LNCaP clone FGC (cell line): Measurements from ENCODE around the gene TJP1.
"Not testable (repeated sequence)": the region's sequence is repeated elsewhere in the genome, so short reads cannot be mapped to it uniquely, and the experiment has no call there.

Source experiments
- DNase-seq: peaks from one replicate; pipeline ENCODE4 v3.0.0-alpha.2; 2011; ENCODE audit warnings: low read depth
- H3K4me3 ChIP-seq: 2 replicates; pipeline ENCODE4 v1.5.1; 2011; ENCODE audit warnings: mild to moderate bottlenecking, low read depth, low read length, control low read depth
- TF ChIP-seq, protein P1 (sequence below): IDR thresholded peaks from 2 replicates; pipeline ENCODE4 v1.5.1; 2012; ENCODE audit warnings: mild to moderate bottlenecking; ENCODE audit not compliant: control insufficient read depth, insufficient read depth; ENCODE audit errors: extremely low read depth

TJP1 gene

DNA sequence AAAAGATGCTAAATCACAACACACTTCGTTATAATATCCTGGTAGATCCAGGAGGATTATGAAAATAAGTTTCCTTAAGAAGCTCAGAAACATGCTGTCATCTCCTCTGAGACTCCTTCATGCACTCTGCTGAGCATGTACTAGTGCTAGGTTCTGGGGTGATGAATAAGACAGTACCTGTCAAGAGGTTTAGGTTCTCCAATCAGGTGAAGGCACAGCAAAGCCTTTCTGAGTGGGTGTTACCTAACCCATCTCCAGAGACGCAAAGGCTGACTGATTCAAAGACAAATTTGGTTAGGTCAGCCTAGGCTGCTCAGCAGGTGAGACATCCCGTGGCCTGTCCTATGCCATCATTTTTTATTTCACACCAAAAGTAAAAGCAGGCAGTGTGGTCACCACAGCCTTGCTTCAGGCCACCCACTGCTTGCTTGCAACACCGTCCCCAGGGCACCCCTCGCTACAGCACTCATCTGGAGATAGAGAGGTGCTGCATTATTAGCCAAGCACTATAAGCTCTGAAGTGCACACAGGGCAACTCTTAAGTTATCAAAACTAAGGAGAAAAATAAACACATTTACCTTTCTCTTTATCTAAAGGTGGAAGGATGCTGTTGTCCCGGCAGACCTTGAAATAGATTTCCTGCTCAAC lies 117.2 kb downstream of the TJP1 start:
- TF ChIP-seq, protein P1, sequence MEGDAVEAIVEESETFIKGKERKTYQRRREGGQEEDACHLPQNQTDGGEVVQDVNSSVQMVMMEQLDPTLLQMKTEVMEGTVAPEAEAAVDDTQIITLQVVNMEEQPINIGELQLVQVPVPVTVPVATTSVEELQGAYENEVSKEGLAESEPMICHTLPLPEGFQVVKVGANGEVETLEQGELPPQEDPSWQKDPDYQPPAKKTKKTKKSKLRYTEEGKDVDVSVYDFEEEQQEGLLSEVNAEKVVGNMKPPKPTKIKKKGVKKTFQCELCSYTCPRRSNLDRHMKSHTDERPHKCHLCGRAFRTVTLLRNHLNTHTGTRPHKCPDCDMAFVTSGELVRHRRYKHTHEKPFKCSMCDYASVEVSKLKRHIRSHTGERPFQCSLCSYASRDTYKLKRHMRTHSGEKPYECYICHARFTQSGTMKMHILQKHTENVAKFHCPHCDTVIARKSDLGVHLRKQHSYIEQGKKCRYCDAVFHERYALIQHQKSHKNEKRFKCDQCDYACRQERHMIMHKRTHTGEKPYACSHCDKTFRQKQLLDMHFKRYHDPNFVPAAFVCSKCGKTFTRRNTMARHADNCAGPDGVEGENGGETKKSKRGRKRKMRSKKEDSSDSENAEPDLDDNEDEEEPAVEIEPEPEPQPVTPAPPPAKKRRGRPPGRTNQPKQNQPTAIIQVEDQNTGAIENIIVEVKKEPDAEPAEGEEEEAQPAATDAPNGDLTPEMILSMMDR = no peak
- DNase-seq = no peak
- H3K4me3 ChIP-seq = no peak overlapping the region

DNA sequence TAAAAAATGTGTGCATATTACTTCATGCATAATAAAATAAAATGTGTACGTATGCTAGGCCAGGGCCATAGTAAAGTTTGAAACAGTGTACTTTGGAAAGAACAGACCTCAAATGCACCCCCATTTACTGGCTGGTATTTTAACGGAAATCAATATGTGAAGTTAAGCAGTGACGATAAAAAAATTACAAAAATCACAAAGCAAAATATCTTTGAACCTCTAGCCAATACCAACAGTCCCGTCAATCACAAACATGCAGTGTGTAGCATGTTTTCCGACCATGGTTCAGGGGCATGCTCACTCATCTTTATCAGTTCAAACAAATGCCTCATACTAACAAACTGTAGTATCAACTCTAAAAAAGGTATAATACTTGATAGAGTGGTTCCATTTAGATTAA lies 121.1 kb downstream of the TJP1 start:
- TF ChIP-seq, protein P1 = no peak
- DNase-seq = no peak
- H3K4me3 ChIP-seq = no peak overlapping the region

DNA sequence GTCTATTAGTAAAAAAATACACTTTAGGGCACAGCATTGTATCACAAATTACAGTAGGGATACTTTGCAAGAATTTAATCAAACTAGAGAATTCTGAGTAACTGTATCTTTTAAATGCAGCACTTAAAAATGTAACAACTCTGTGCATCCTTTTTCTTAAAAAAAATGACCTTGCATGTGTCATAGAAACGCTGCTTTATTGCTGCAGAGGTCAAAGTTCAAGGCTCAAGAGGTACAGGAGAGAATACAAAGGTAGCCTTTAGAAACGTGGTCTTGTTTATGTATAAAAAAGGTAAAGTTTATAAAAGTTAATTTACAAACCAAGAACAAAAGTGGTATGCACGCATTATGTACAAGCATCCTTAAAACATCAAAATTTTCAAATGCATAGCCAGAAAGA lies 122.0 kb downstream of the TJP1 start:
- no peak for DNase-seq
- TF ChIP-seq, protein P1 = no peak
- H3K4me3 ChIP-seq = no peak overlapping the region

DNA sequence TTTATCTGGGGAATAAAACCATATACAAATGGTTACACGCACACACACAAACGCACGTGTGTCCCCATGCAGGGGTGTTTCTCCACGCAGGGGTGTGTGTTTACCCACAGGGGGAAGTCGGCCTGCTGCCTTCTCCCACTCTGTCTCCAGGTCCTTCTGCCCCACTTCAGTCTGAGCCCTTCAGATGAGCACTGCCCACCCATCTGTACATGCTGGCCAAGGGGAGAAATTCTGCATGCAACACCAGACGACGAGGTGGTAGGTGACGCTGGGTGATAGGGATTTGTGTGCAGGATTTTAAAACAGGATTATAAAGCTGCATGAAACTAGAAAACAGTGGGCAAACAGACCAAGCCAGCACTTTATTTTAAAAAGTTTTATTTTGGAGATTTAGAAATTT lies 122.5 kb downstream of the TJP1 start:
- no peak for DNase-seq
- no peak overlapping the region for H3K4me3 ChIP-seq
- TF ChIP-seq, protein P1 = no peak

DNA sequence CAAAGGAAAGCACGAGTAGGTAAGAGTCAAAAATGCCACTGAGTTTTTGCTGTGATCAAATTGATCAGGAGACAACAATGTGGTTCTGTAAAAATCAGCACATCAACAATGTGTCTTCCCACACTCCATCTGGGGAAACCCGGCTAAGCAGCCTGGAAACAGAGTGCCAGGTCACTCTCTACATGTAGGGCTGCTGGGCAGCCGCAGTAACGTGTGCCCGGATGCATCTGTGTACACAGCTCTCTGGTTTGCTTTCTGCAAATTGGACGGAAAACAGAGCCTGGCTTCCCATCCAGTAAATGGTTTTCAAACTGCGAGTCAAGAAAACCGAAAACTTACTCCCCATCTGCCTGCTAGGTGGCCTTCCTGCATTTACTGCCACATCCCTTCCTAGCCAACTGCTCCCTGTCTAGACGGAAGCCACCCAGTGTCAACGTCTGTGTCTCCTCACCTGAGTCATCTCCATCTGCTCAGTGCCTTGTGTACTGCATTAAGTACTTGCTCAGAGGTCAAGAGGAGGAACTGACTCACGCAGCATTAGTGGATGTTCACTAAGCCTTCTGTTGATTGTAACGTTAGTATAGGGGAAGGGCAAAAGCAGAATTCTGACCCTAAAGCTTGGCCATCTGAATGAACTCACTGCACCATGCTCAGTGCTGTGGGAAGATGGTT lies 124.1 kb downstream of the TJP1 start:
- no peak overlapping the region for H3K4me3 ChIP-seq
- TF ChIP-seq, protein P1 = no peak
- DNase-seq = no peak

DNA sequence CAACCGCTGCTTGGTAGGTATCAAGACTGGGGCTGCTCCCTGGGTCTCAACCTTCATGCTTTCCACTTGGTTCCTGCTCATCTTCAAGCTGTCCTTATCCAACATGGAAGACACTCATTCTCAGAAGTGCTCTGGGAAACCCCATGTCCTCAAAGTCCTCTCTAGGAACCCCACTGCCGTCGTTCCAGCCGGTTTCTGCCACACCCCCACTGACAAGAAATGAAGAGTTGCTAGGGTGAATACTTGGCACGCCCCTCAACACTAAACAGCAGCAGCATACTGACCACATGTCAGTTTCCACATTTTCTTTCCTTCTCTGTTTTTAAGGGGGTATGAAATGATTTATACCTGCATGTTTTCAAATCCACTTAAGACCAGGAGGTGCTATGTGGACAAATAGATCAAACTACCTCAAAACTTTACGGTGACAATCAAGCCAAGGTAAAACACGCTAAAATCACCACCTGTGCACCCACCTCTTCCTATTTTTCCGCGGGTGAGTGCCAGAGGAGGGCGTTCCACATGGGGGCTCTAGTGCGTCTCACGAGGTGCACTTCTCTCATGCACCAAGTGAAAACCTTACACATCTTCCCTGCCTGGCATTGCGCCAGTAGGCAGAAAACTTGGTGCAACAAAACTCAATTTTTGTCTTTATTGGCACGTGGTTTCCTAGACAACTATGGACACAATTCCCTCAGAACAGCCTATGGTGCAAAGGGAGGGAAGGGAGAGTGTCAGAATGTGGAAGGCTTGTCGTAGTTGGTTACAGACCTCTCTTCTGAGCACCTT lies 125.1 kb downstream of the TJP1 start:
- no peak overlapping the region for H3K4me3 ChIP-seq
- TF ChIP-seq, protein P1 = no peak
- DNase-seq = no peak

DNA sequence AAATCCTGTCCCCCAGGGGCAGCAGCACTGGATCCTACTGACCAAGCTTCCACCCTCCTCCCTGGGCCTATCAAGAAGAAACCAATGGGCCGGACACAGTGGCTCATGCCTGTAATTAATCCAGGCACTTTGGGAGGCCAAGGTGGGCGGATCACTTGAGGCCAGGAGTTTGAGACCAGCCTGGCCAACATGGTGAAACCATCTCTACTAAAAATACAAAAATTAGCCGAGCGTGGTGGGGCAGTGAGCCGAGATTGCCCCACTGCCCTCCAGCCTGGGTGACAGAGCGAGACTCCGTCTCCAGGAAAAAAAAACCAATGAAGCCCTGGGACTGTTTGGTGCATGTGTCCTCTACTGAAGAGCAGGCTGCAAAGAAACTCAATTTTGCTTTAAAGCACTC lies 125.8 kb downstream of the TJP1 start:
- not testable (repeated sequence) for H3K4me3 ChIP-seq, DNase-seq
